Osteoblast (primary cell): ENCODE measurements around the gene UBL7. TPM values are rescaled to one million over a fixed set of nuclear protein-coding genes. Genes with fewer than 3 reads are reported as not detected.

Experiments
- DNase-seq: peaks from one replicate; pipeline ENCODE4 v3.0.0; 2011; ENCODE audit warnings: low spot score, mixed read lengths; ENCODE audit not compliant: insufficient read length; ENCODE audit errors: missing footprints
- H2AFZ ChIP-seq: 2 replicates; pipeline ENCODE4 v1.6.0; 2011; ENCODE audit warnings: mild to moderate bottlenecking, low read length
- H3K27ac ChIP-seq: 2 replicates; pipeline ENCODE4 v1.5.1; 2011; ENCODE audit warnings: mild to moderate bottlenecking, low read depth, low read length, moderate library complexity
- H3K27me3 ChIP-seq: 2 replicates; pipeline ENCODE4 v1.6.0; 2012; ENCODE audit warnings: mild to moderate bottlenecking, control low read depth, inconsistent platforms, low read length, moderate library complexity; ENCODE audit not compliant: insufficient read depth
- H3K36me3 ChIP-seq: 2 replicates; pipeline ENCODE4 v1.5.1; 2011; ENCODE audit warnings: mild to moderate bottlenecking, low read length, control low read depth, moderate library complexity; ENCODE audit not compliant: insufficient read depth
- H3K4me1 ChIP-seq: 2 replicates; pipeline ENCODE4 v1.5.1; 2011; ENCODE audit warnings: mild to moderate bottlenecking, low read length, control low read depth, moderate library complexity; ENCODE audit not compliant: insufficient read depth
- H3K4me2 ChIP-seq: 2 replicates; pipeline ENCODE4 v1.6.0; 2011; ENCODE audit warnings: mild to moderate bottlenecking, low read length; ENCODE audit not compliant: insufficient read depth
- H3K4me3 ChIP-seq: fragments of 200-600 bp; sonication (generic); 3 replicates; pipeline ENCODE4 v1.5.1; 2012; ENCODE audit warnings: mild to moderate bottlenecking, low read length, inconsistent platforms; ENCODE audit not compliant: insufficient read depth
- H3K79me2 ChIP-seq: 2 replicates; pipeline ENCODE4 v1.6.0; 2012; ENCODE audit warnings: mild to moderate bottlenecking, low read length, control low read depth, inconsistent platforms; ENCODE audit not compliant: insufficient read depth
- H3K9me3 ChIP-seq: 2 replicates; pipeline ENCODE4 v1.5.1; 2011; ENCODE audit warnings: low read depth, low read length, control low read depth
- H4K20me1 ChIP-seq: 2 replicates; pipeline ENCODE4 v1.6.0; 2012; ENCODE audit warnings: mild to moderate bottlenecking, low read length, control low read depth; ENCODE audit not compliant: insufficient read depth
- CTCF ChIP-seq: IDR thresholded peaks from 2 replicates; pipeline ENCODE4 v1.5.1; 2011; ENCODE audit warnings: mild to moderate bottlenecking, low read depth, low read length, moderate library complexity; ENCODE audit errors: extremely low read depth
- total RNA-seq: library from RNA; depleted of rRNA; stranded (reverse); fragments of >200 nt; gene quantifications from 2 replicates; pipeline ENCODE4 v1.2.3, GENCODE V29; 2012

The UBL7 gene
- total RNA-seq, 1 donor: 39.8 TPM

GRCh38 chr15:74427607-74428441, 33.1 kb downstream of the UBL7 start:
- Histone ChIP-seq H3K4me3 (no peak overlapping the region), H3K4me2 (no peak overlapping the region), H3K27me3 (no peaks in the 10 kb centered on the region)

GRCh38 chr15:74426404-74427281, 34.3 kb downstream of the UBL7 start:
- no peak for TF ChIP-seq CTCF
- peak; percentile 31 for DNase-seq
- peaks cover 82% of the 10 kb centered on the region for H3K4me1 ChIP-seq
- no peak overlapping the region for H2AFZ ChIP-seq
- no peaks in the 10 kb centered on the region for H3K27me3 ChIP-seq
- peaks cover 100% of the 10 kb centered on the region for H3K79me2 ChIP-seq
- no peaks in the 10 kb centered on the region for H3K9me3 ChIP-seq
- H4K20me1 ChIP-seq: peaks cover 69% of the 10 kb centered on the region
- no peak overlapping the region for H3K4me2 ChIP-seq
- peaks cover 17% of the 10 kb centered on the region for H3K36me3 ChIP-seq
- no peak overlapping the region for H3K27ac ChIP-seq
- no peak overlapping the region for H3K4me3 ChIP-seq

More at GRCh38 chr15:74427607-74428441, 33.1 kb downstream of the UBL7 start:
- peaks cover 100% of the 10 kb centered on the region for H3K79me2 ChIP-seq
- H3K27ac ChIP-seq: peak overlapping the region; percentile 59
- peaks cover 17% of the 10 kb centered on the region for H3K36me3 ChIP-seq
- H2AFZ ChIP-seq: no peak overlapping the region
- DNase-seq: peak; percentile 51
- H3K4me1 ChIP-seq: peaks cover 76% of the 10 kb centered on the region
- H3K9me3 ChIP-seq: no peaks in the 10 kb centered on the region
- TF ChIP-seq CTCF: no peak
- peaks cover 79% of the 10 kb centered on the region for H4K20me1 ChIP-seq

DNA sequence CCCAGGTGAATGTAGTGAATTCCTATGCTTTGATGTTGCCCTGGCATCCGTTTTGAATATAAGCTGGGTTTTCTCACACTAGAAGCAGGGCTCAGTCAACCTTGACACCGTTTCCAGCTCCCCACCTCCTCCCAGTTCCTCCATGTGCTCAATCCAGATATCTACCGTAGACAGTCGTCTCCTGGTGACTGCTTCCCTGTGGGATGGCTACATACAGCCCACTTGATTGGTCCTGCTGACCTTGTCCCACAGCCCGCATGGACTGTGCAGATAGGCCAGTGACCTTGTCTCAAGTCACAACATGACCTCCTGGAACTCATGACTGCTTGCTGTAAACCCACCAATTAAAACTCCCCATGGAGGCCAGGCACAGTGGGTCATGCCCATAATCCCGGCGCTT, 35.3 kb downstream of the UBL7 start:
- peaks cover 64% of the 10 kb centered on the region for H4K20me1 ChIP-seq
- peaks cover 21% of the 10 kb centered on the region for H3K36me3 ChIP-seq
- TF ChIP-seq CTCF: no peak
- no peak for DNase-seq
- H3K4me2 ChIP-seq: no peak overlapping the region
- H3K79me2 ChIP-seq: peaks cover 100% of the 10 kb centered on the region
- no peak overlapping the region for H2AFZ ChIP-seq
- H3K27ac ChIP-seq: peak overlapping the region; percentile 77
- H3K27me3 ChIP-seq: no peaks in the 10 kb centered on the region
- H3K4me3 ChIP-seq: no peak overlapping the region
- H3K4me1 ChIP-seq: peaks cover 82% of the 10 kb centered on the region
- H3K9me3 ChIP-seq: no peaks in the 10 kb centered on the region
